Measurements from ENCODE around the gene DLGAP1.

- TF ChIP-seq, protein P1, sequence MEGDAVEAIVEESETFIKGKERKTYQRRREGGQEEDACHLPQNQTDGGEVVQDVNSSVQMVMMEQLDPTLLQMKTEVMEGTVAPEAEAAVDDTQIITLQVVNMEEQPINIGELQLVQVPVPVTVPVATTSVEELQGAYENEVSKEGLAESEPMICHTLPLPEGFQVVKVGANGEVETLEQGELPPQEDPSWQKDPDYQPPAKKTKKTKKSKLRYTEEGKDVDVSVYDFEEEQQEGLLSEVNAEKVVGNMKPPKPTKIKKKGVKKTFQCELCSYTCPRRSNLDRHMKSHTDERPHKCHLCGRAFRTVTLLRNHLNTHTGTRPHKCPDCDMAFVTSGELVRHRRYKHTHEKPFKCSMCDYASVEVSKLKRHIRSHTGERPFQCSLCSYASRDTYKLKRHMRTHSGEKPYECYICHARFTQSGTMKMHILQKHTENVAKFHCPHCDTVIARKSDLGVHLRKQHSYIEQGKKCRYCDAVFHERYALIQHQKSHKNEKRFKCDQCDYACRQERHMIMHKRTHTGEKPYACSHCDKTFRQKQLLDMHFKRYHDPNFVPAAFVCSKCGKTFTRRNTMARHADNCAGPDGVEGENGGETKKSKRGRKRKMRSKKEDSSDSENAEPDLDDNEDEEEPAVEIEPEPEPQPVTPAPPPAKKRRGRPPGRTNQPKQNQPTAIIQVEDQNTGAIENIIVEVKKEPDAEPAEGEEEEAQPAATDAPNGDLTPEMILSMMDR (IDR thresholded peaks at IDR 0.05), result no peak
- no peak for TF ChIP-seq EZH2 (IDR thresholded peaks at IDR 0.05; ENCODE audit: borderline replicate concordance, insufficient read depth, low read depth, low read length, poor library complexity, severe bottlenecking)
Observed at GRCh38 chr18:4026542-4026941, 428.6 kb downstream of the DLGAP1 start.
